ENCODE measurements around the gene RABEP2. TPM values are rescaled to one million over a fixed set of nuclear protein-coding genes. Genes with fewer than 3 reads are reported as not detected.

The RABEP2 gene
- total and polyA plus RNA-seq, 9 of the 15 experiments (the other 6 are each of a cell fraction or from before 2014, with no cell fraction given), result 0.15 to 13.4 (median 3.5) TPM

DNA sequence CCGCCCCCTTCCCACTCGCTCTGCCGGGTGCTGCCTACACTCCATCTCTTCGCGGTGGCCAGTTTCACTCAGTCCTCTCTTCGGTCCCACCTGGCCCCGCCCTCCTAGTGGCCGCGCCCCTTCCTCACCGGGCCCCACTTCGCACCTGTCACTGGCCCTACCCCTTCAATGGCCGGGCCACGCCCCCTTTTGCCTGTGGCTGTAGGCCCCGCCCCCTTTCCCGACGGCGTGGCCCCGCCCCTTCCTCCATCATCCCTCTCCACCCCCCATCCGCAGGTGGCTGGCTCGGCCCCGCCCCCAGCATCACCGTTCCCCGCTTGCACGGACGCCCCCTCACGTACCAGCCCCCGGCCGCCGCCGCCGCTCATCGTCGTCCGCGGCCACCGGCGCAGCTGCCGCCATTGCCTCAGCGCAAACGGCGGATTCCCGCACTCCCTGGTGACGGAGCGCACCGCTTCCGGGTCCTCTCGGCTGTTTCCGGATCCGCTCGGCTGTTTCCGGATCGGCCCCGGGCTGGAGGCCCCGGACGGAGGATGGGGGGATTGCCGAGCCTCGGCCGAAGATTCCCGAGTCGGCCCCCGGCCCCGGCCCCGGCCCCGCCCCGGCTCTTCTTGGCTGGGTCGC is at the start of gene RABEP2 (continued):
- TF ChIP-seq, protein P1, sequence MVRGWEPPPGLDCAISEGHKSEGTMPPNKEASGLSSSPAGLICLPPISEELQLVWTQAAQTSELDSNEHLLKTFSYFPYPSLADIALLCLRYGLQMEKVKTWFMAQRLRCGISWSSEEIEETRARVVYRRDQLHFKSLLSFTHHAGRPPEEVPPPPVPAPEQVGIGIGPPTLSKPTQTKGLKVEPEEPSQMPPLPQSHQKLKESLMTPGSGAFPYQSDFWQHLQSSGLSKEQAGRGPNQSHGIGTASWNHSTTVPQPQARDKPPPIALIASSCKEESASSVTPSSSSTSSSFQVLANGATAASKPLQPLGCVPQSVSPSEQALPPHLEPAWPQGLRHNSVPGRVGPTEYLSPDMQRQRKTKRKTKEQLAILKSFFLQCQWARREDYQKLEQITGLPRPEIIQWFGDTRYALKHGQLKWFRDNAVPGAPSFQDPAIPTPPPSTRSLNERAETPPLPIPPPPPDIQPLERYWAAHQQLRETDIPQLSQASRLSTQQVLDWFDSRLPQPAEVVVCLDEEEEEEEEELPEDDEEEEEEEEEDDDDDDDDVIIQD (CRISPR knock-in tag; IDR thresholded peaks at IDR 0.05), result no peak
- TF ChIP-seq, protein P2, sequence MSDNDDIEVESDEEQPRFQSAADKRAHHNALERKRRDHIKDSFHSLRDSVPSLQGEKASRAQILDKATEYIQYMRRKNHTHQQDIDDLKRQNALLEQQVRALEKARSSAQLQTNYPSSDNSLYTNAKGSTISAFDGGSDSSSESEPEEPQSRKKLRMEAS (CRISPR knock-in tag; IDR thresholded peaks at IDR 0.05), result peak; percentile 83
- TF ChIP-seq, protein P3, sequence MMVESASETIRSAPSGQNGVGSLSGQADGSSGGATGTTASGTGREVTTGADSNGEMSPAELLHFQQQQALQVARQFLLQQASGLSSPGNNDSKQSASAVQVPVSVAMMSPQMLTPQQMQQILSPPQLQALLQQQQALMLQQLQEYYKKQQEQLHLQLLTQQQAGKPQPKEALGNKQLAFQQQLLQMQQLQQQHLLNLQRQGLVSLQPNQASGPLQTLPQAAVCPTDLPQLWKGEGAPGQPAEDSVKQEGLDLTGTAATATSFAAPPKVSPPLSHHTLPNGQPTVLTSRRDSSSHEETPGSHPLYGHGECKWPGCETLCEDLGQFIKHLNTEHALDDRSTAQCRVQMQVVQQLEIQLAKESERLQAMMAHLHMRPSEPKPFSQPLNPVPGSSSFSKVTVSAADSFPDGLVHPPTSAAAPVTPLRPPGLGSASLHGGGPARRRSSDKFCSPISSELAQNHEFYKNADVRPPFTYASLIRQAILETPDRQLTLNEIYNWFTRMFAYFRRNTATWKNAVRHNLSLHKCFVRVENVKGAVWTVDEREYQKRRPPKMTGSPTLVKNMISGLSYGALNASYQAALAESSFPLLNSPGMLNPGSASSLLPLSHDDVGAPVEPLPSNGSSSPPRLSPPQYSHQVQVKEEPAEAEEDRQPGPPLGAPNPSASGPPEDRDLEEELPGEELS (CRISPR knock-in tag; IDR thresholded peaks at IDR 0.05; ENCODE audit: borderline replicate concordance), result 0 out of 2 replicates have a peak, but pooled peaks have one; percentile 44
- TF ChIP-seq NFRKB (IDR thresholded peaks at IDR 0.05; ENCODE audit: low read depth) (no peak), ATF7 (IDR thresholded peaks at IDR 0.05) (peak; percentile 14), CREB1 (IDR thresholded peaks at IDR 0.05) (peak; percentile 62), CREB1 (CRISPR knock-in tag; IDR thresholded peaks at IDR 0.05) (peak; percentile 63; the same call in 1 of the 2 replicates), GABPA (tag; conservative IDR thresholded peaks at IDR 0.05; ENCODE audit: low read depth) (peak; percentile 88), ELF4 (CRISPR knock-in tag; IDR thresholded peaks at IDR 0.05) (peak; percentile 60), YY1 (IDR thresholded peaks at IDR 0.05; ENCODE audit: borderline replicate concordance in 1 of 3, control insufficient read depth in 1 of 3, extremely low read depth in 1 of 3, insufficient read depth in 3 of 3, insufficient read length in 1 of 3, insufficient replicate concordance in 2 of 3, low read depth in 1 of 3, low read length in 2 of 3) (peak; percentile 56 to 83 (median 76)), POLR2AphosphoS2 (IDR thresholded peaks at IDR 0.05; ENCODE audit: low read length) (peak; percentile 84; the same call in 1 of the 2 replicates), GABPB1 (CRISPR knock-in tag; IDR thresholded peaks at IDR 0.05) (peak; percentile 76), PHF20 (IDR thresholded peaks at IDR 0.05; ENCODE audit: partially characterized antibody) (peak; percentile 76), KLF13 (tag; IDR thresholded peaks at IDR 0.05; ENCODE audit: borderline replicate concordance, low read depth) (peak; percentile 77; the same call in 1 of the 2 replicates), HNRNPLL (IDR thresholded peaks at IDR 0.05; ENCODE audit: low read depth, low read length, poor library complexity, severe bottlenecking) (peak; percentile 96), MAZ (CRISPR knock-in tag; conservative IDR thresholded peaks at IDR 0.05 in 1 of 2, IDR thresholded peaks at IDR 0.05 in 1 of 2) (peak; percentile 17 to 30; a peak in 3 of 4 replicates)
- TF ChIP-seq, protein P4, sequence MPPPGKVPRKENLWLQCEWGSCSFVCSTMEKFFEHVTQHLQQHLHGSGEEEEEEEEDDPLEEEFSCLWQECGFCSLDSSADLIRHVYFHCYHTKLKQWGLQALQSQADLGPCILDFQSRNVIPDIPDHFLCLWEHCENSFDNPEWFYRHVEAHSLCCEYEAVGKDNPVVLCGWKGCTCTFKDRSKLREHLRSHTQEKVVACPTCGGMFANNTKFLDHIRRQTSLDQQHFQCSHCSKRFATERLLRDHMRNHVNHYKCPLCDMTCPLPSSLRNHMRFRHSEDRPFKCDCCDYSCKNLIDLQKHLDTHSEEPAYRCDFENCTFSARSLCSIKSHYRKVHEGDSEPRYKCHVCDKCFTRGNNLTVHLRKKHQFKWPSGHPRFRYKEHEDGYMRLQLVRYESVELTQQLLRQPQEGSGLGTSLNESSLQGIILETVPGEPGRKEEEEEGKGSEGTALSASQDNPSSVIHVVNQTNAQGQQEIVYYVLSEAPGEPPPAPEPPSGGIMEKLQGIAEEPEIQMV (tag; conservative IDR thresholded peaks at IDR 0.05; ENCODE audit: low read depth), result 0 out of 2 replicates have a peak, but pooled peaks have one; percentile 15
- TF ChIP-seq, protein P5, sequence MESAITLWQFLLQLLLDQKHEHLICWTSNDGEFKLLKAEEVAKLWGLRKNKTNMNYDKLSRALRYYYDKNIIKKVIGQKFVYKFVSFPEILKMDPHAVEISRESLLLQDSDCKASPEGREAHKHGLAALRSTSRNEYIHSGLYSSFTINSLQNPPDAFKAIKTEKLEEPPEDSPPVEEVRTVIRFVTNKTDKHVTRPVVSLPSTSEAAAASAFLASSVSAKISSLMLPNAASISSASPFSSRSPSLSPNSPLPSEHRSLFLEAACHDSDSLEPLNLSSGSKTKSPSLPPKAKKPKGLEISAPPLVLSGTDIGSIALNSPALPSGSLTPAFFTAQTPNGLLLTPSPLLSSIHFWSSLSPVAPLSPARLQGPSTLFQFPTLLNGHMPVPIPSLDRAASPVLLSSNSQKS (CRISPR knock-in tag; IDR thresholded peaks at IDR 0.05), result no peak
